GM21576 (cell line): ENCODE measurements around the gene PTDSS2.
"Not testable (repeated sequence)": the region's sequence is repeated elsewhere in the genome, so short reads cannot be mapped to it uniquely, and the experiment has no call there.

Experiments used
- ATAC-seq: cut with Tn5 transposase; IDR thresholded peaks from one replicate; pipeline ENCODE4 v1.9.1; 2021; ENCODE audit warnings: mild to moderate bottlenecking, moderate library complexity; ENCODE audit not compliant: unreplicated experiment

Gene PTDSS2

GRCh38 chr11:449889-450808, at the start of gene PTDSS2:
Gene PTDSS2 (plus strand): TSS chr11:450279. CDS start chr11:450456, 177 bp downstream.
- peak; percentile 62 for ATAC-seq

- ATAC-seq, result not testable (repeated sequence)
Observed at GRCh38 chr11:401196-401595, 48.9 kb upstream of the PTDSS2 start.

GRCh38 chr11:403021-403760, 46.9 kb upstream of the PTDSS2 start:
- ATAC-seq, result no peak

GRCh38 chr11:403761-404431, 46.2 kb upstream of the PTDSS2 start:
- ATAC-seq, result no peak

GRCh38 chr11:404551-405264, 45.4 kb upstream of the PTDSS2 start:
- ATAC-seq, result no peak

- ATAC-seq, result no peak
Observed at GRCh38 chr11:405323-405953, 44.6 kb upstream of the PTDSS2 start.

- ATAC-seq, result no peak
Observed at GRCh38 chr11:405954-406795, 43.9 kb upstream of the PTDSS2 start.

- ATAC-seq, result peak; percentile 81
Observed at GRCh38 chr11:406796-407650, 43.1 kb upstream of the PTDSS2 start.

GRCh38 chr11:407651-408123, 42.4 kb upstream of the PTDSS2 start:
- no peak for ATAC-seq

- ATAC-seq, result no peak
Observed at GRCh38 chr11:408154-409007, 41.7 kb upstream of the PTDSS2 start.

- no peak for ATAC-seq
Observed at GRCh38 chr11:409008-409599, 41.0 kb upstream of the PTDSS2 start.

GRCh38 chr11:409600-410483, 40.2 kb upstream of the PTDSS2 start:
- no peak for ATAC-seq

- ATAC-seq, result not testable (repeated sequence)
Observed at GRCh38 chr11:410711-411110, 39.4 kb upstream of the PTDSS2 start.

GRCh38 chr11:411520-411919, 38.6 kb upstream of the PTDSS2 start:
- ATAC-seq, result not testable (repeated sequence)

- no peak for ATAC-seq
Observed at GRCh38 chr11:412641-413119, 37.4 kb upstream of the PTDSS2 start.
